Peyer's patch (tissue), 4 donors: ENCODE measurements around the gene UBD. TPM values are rescaled to one million over a fixed set of nuclear protein-coding genes. Genes with fewer than 3 reads are reported as not detected.

ENCODE experiments used
- DNase-seq, 3 donors: peaks; one replicate each; pipeline ENCODE4 v3.0.0-alpha.2; 2017 to 2019
- H3K27ac ChIP-seq, 4 donors: fragments of 200-600 bp; sonication (generic); one replicate each; pipeline ENCODE4 v1.5.1; 2016 to 2019
- H3K27me3 ChIP-seq, 2 donors: fragments of 200-600 bp; sonication (generic); one replicate each; pipeline ENCODE4 v1.5.1; 2019
- H3K36me3 ChIP-seq, 3 donors: fragments of 200-600 bp; sonication (generic); one replicate each; pipeline ENCODE4 v1.5.1; 2016 to 2019
- H3K4me1 ChIP-seq, 4 donors: fragments of 200-600 bp; sonication (generic); one replicate each; pipeline ENCODE4 v1.5.1; 2016 to 2019
- H3K4me3 ChIP-seq, 4 donors: fragments of 200-600 bp; sonication (generic); 1 replicate in 3 of 4; 2 replicates in 1 of 4; pipeline ENCODE4 v1.5.1; 2016 to 2019; ENCODE audit warnings: mild to moderate bottlenecking in 1 of 4
- H3K9me3 ChIP-seq, 4 donors: fragments of 200-600 bp; sonication (generic); one replicate each; pipeline ENCODE4 v1.5.1; 2016 to 2019; ENCODE audit warnings: mild to moderate bottlenecking in 1 of 4
- POLR2A ChIP-seq, 2 donors: fragments of 450-650 bp; IDR thresholded peaks; one replicate each; pipeline ENCODE4 v1.5.1; 2017; ENCODE audit warnings: antibody characterized with exemption in 2 of 2, mild to moderate bottlenecking in 2 of 2, moderate library complexity in 2 of 2
- total RNA-seq, 4 donors: library from RNA; depleted of rRNA; stranded (reverse); fragments of >200 nt; gene quantifications; one replicate each; pipeline ENCODE4 v1.1.0, GENCODE V29; 2016
- TF ChIP-seq, protein P1 (sequence below), 6 experiments: fragments of 450-650 bp in 4 of 6; fragments of 200-600 bp in 2 of 6; sonication (generic) in 1 of 6; IDR thresholded peaks; one replicate each; pipeline ENCODE4 v1.5.1; 2017 to 2019; ENCODE audit warnings: antibody characterized with exemption in 6 of 6, mild to moderate bottlenecking in 3 of 6, moderate library complexity in 1 of 6

UBD gene
- total RNA-seq, 4 donors from 2014 or later = 1.6 to 24.8 (median 2.0) TPM

DNA sequence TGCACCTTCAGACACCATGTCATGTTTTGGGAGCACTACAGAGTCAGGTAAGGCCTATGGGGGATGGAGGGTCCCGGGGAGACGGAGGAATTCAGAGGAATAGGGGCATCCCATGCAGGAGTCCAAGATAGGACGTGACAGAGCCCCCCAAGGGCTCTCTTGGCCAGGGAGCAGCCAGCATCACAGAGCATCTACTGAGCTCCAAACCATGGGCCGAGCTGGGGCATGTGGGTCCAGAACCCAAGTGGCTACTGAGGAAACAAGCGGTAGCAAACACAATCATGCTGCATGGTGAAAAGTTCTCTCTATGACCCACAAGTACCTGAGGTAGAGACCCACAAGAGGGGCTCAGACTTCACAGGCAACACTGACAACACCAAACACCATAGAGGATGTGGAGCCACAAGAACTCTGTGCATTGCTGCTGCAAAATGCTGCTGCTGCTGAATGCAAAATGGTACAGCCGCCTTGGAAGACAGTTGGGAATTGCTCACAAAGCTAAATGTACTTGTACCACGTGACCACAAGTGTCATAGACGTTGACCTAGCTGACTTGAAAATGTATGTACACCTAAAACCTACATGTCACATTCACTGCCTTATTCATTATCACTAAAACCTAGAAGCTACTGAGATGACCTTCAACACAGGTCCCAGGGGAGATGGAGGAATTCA, 38.4 kb downstream of the UBD start:
- H3K36me3 ChIP-seq = no peaks in the 10 kb centered on the region
- H3K4me1 ChIP-seq = no peaks in the 10 kb centered on the region
- TF ChIP-seq POLR2A (IDR thresholded peaks at IDR 0.05) = no peak
- TF ChIP-seq, protein P1, sequence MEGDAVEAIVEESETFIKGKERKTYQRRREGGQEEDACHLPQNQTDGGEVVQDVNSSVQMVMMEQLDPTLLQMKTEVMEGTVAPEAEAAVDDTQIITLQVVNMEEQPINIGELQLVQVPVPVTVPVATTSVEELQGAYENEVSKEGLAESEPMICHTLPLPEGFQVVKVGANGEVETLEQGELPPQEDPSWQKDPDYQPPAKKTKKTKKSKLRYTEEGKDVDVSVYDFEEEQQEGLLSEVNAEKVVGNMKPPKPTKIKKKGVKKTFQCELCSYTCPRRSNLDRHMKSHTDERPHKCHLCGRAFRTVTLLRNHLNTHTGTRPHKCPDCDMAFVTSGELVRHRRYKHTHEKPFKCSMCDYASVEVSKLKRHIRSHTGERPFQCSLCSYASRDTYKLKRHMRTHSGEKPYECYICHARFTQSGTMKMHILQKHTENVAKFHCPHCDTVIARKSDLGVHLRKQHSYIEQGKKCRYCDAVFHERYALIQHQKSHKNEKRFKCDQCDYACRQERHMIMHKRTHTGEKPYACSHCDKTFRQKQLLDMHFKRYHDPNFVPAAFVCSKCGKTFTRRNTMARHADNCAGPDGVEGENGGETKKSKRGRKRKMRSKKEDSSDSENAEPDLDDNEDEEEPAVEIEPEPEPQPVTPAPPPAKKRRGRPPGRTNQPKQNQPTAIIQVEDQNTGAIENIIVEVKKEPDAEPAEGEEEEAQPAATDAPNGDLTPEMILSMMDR (IDR thresholded peaks at IDR 0.05) = no peak
- no peak overlapping the region for H3K27ac ChIP-seq
- no peaks in the 10 kb centered on the region for H3K9me3 ChIP-seq
- no peak for DNase-seq
- H3K4me3 ChIP-seq = no peak overlapping the region
- no peaks in the 10 kb centered on the region for H3K27me3 ChIP-seq

DNA sequence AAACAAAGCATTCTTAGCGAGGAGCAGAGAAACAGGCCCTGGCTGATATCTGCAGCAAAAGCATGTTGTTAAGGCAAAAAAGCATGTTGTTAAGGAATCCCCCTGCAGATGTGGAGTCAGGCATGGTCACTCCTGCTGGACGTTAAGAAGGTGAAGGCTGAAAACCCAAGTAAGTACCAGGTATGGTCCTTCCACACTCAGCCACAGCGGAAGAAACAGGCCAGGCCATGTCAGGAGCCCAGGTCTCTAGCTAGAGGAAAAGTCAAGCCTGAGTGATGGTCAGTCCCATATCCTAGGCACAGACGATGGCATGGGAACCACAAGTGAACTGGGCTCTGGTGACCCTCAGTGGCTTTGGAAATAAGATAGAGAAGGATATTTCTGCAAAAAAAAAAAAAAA, 39.3 kb downstream of the UBD start:
- no peak for TF ChIP-seq POLR2A (IDR thresholded peaks at IDR 0.05)
- TF ChIP-seq, protein P1 (IDR thresholded peaks at IDR 0.05) = no peak
- Histone ChIP-seq H3K27me3 (no peaks in the 10 kb centered on the region), H3K36me3 (no peaks in the 10 kb centered on the region), H3K4me3 (no peak overlapping the region), H3K9me3 (no peaks in the 10 kb centered on the region), H3K27ac (no peak overlapping the region), H3K4me1 (no peaks in the 10 kb centered on the region)
- no peak for DNase-seq

- Histone ChIP-seq H3K9me3 (no peaks in the 10 kb centered on the region), H3K27ac (no peak overlapping the region), H3K36me3 (no peaks in the 10 kb centered on the region), H3K27me3 (no peaks in the 10 kb centered on the region), H3K4me3 (no peak overlapping the region), H3K4me1 (no peaks in the 10 kb centered on the region)
- TF ChIP-seq, protein P1 (IDR thresholded peaks at IDR 0.05) = no peak
- TF ChIP-seq POLR2A (IDR thresholded peaks at IDR 0.05) = no peak
- DNase-seq = no peak
Observed at GRCh38 chr6:29519291-29520010, 40.1 kb downstream of the UBD start.

DNA sequence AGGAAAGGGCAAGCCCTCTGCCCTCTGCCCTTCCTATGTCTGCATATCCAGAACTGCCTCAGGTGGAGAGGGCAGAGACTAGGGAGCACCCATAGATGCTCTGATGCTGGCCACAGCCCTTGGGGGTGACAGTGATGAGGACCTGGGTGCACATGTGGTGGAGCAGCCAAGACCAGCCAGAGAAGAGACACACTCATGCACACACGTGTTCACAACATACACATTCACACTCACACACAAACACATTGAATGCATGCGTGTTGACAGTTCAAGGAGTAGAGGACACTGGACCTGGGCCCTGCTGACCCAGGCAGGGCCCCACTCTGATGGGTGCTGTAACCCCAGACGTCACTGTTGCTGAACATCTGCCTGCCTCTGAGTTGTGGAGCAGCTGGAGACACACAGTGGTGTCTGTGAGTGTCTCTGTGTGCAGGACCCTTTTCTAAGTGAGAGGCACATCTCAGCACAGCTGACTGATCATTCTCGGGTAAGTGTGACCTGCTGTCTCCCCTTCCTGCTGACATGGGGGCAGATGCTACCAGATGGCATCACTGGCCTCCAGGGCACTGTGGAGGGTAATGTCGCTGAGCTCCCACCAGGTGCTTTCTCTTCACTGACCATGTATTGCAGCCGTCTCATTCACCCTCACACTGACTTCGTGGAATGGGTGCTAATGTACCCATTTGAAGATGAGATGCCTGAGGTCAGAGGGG, 41.6 kb downstream of the UBD start:
- Histone ChIP-seq H3K36me3 (no peaks in the 10 kb centered on the region), H3K9me3 (no peaks in the 10 kb centered on the region), H3K27me3 (no peaks in the 10 kb centered on the region), H3K4me1 (no peaks in the 10 kb centered on the region), H3K27ac (no peak overlapping the region), H3K4me3 (no peak overlapping the region)
- TF ChIP-seq, protein P1 (IDR thresholded peaks at IDR 0.05) = no peak
- no peak for TF ChIP-seq POLR2A (IDR thresholded peaks at IDR 0.05)
- no peak for DNase-seq

GRCh38 chr6:29517245-29517644, 42.3 kb downstream of the UBD start:
- no peak overlapping the region for H3K27ac ChIP-seq
- H3K4me1 ChIP-seq = no peaks in the 10 kb centered on the region
- no peak for TF ChIP-seq POLR2A (IDR thresholded peaks at IDR 0.05)
- TF ChIP-seq, protein P1 (IDR thresholded peaks at IDR 0.05) = no peak
- no peaks in the 10 kb centered on the region for H3K36me3 ChIP-seq
- H3K9me3 ChIP-seq = no peaks in the 10 kb centered on the region
- DNase-seq = no peak
- H3K4me3 ChIP-seq = no peak overlapping the region
- no peaks in the 10 kb centered on the region for H3K27me3 ChIP-seq
